ENCODE data around the gene ABHD17A. TPM values are rescaled to one million over a fixed set of nuclear protein-coding genes. Genes with fewer than 3 reads are reported as not detected.
"Not testable (repeated sequence)": the region's sequence is repeated elsewhere in the genome, so short reads cannot be mapped to it uniquely, and the experiment has no call there.

Gene ABHD17A
- total RNA-seq, 6 experiments from 2014 or later, result 20.4 to 49.5 (median 23.5) TPM

DNA sequence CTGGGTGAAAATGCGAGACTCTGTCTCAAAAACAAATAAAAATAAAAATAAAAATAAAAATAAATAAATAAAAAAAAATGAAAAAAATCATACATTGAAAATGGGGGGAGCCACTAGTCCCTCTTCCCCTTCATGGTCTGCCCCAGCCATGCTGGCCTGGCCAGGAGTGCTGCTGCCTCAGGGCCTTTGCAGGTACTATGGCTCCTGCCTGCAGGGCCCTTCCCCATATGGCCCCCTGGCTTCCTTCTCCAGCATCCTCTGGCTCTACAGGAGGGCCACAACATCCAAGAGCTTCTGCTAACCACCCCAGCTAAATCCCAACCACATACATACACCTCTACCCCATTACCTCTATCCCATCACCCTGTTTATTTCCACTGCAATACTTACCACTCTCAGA, 4.6 kb upstream of the ABHD17A start:
- no peaks in the 10 kb centered on the region for H3K9me3 ChIP-seq
- no peaks in the 10 kb centered on the region for H3K27me3 ChIP-seq
- H3K4me1 ChIP-seq, result no peaks in the 10 kb centered on the region
- 100% methylated on average over 1 of the region's 1 CpG for WGBS (ENCODE audit: insufficient coverage, low coverage, low lambda C conversion rate, missing lambda C conversion rate)
- ATAC-seq (no peak), DNase-seq (no peak)
- intact Hi-C loops (cut with DNase I), result no loop called here
- H3K27ac ChIP-seq, result no peak overlapping the region
- no peaks in the 10 kb centered on the region for H3K36me3 ChIP-seq
- no peak overlapping the region for H3K4me3 ChIP-seq
- TF ChIP-seq CTCF (IDR thresholded peaks at IDR 0.05) (no peak), POLR2A (IDR thresholded peaks at IDR 0.05) (no peak)

GRCh38 chr19:1888385-1888784, 3.1 kb upstream of the ABHD17A start:
- Histone ChIP-seq H3K9me3 (no peaks in the 10 kb centered on the region), H3K4me3 (no peak overlapping the region), H3K27me3 (no peaks in the 10 kb centered on the region), H3K4me1 (peaks cover 0 to 6% (median 2%) of the 10 kb centered on the region in 4 donors), H3K27ac (no peak overlapping the region), H3K36me3 (no peaks in the 10 kb centered on the region)
- intact Hi-C loops (cut with DNase I), result no loop called here
- ATAC-seq (no peak), DNase-seq (no peak)
- TF ChIP-seq CTCF (IDR thresholded peaks at IDR 0.05) (no peak), POLR2A (IDR thresholded peaks at IDR 0.05) (no peak)
- WGBS (ENCODE audit: insufficient coverage, low coverage, low lambda C conversion rate, missing lambda C conversion rate), result 95% methylated on average over 4 of the region's 5 CpGs

GRCh38 chr19:1886360-1886759, 1.1 kb upstream of the ABHD17A start:
- DNase-seq; H3K9me3 ChIP-seq; H3K4me1 ChIP-seq; H3K4me3 ChIP-seq; ATAC-seq; H3K27me3 ChIP-seq; intact Hi-C loops (cut with DNase I); H3K36me3 ChIP-seq; H3K27ac ChIP-seq: not testable (repeated sequence)
- WGBS (ENCODE audit: insufficient coverage, low coverage, low lambda C conversion rate, missing lambda C conversion rate), result 95% methylated on average over 11 of the region's 15 CpGs

DNA sequence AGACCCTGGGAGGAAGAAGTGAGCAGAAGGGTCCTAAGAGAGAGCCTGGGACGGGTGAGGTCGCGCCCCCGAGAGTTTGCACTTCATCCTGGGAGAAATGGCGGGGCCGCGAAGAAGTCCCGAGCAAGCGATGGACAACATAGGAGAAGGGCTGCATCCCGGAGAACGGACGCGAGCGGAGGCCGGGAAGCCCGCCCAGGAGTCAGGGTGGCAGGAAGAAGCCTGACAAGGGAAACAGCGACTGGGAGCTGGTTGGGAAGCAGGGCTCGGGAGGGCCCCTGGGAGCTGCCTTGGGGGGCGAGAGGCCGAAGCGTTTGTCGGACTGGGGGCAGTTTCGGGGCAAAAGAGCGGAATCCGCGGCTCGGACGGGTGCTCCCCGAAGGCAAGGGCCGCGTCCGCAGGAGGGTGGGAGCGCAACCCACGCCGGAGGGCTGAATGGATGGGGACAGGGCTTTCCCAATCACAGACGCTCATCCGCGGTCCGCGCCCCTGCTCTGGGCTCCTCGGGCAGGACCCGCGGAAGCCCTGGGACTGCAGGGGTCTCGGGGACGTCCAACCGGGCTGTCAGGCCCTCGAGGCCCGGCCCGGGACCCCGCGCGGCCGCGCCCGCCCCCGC, 469 bp downstream of the ABHD17A start:
- intact Hi-C loops (cut with DNase I), result no loop called here
- Histone ChIP-seq H3K36me3 (no peaks in the 10 kb centered on the region), H3K27me3 (no peaks in the 10 kb centered on the region), H3K9me3 (no peaks in the 10 kb centered on the region), H3K27ac (peak overlapping the region; percentile 70 to 88 (median 86)), H3K4me1 (peaks cover 0 to 9% (median 2%) of the 10 kb centered on the region in 4 donors), H3K4me3 (peak overlapping the region; percentile 63 to 89 (median 80))
- TF ChIP-seq POLR2A (IDR thresholded peaks at IDR 0.05), result no peak
- peak in 1 of 3 donors; percentile 56 for DNase-seq
- peak in 2 of 4 donors; percentile 4 to 15 for ATAC-seq
- WGBS (ENCODE audit: insufficient coverage, low coverage, low lambda C conversion rate, missing lambda C conversion rate), result 0% methylated on average over 10 of the region's 56 CpGs

DNA sequence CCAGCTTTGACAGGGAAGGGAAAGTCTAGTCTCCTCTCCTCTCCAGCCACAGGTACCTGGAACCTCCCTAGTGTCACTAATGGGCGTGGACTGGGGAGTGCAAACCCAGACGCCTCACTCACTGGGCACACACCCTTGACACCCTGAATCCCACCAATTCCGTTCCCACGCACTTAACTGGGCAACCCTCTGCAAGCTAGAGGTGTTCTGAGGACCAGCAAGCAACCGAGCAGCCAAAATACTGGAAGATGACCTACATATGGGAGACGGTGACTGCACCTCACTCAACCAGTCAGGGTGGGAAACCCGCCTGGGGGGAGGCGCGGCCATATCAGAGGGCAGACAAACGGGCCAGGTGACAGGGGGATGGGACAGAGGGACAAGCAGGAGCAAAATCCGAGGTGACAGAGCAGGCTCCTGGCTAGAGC, 991 bp downstream of the ABHD17A start:
- peak overlapping the region; percentile 63 to 89 (median 80) for H3K4me3 ChIP-seq
- no peaks in the 10 kb centered on the region for H3K36me3 ChIP-seq
- DNase-seq, result no peak
- H3K9me3 ChIP-seq, result no peaks in the 10 kb centered on the region
- peak in 1 of 4 donors; percentile 16 for ATAC-seq
- H3K27ac ChIP-seq, result peak overlapping the region; percentile 70 to 88 (median 86)
- peaks cover 0 to 9% (median 2%) of the 10 kb centered on the region in 4 donors for H3K4me1 ChIP-seq
- intact Hi-C loops (cut with DNase I), result no loop called here
- WGBS (ENCODE audit: insufficient coverage, low coverage, low lambda C conversion rate, missing lambda C conversion rate), result under 1% methylated on average over 11 of the region's 11 CpGs
- TF ChIP-seq CTCF (IDR thresholded peaks at IDR 0.05) (no peak), POLR2A (IDR thresholded peaks at IDR 0.05) (no peak)
- no peaks in the 10 kb centered on the region for H3K27me3 ChIP-seq
